ENCODE results near the gene ERCC6L. TPM values are rescaled to one million over a fixed set of nuclear protein-coding genes. Genes with fewer than 3 reads are reported as not detected.

The ERCC6L gene
- total and polyA plus RNA-seq, 10 of the 15 experiments (the other 5 are each of a cell fraction or from before 2014, with no cell fraction given), result 4.7 to 13.1 (median 7.7) TPM

DNA sequence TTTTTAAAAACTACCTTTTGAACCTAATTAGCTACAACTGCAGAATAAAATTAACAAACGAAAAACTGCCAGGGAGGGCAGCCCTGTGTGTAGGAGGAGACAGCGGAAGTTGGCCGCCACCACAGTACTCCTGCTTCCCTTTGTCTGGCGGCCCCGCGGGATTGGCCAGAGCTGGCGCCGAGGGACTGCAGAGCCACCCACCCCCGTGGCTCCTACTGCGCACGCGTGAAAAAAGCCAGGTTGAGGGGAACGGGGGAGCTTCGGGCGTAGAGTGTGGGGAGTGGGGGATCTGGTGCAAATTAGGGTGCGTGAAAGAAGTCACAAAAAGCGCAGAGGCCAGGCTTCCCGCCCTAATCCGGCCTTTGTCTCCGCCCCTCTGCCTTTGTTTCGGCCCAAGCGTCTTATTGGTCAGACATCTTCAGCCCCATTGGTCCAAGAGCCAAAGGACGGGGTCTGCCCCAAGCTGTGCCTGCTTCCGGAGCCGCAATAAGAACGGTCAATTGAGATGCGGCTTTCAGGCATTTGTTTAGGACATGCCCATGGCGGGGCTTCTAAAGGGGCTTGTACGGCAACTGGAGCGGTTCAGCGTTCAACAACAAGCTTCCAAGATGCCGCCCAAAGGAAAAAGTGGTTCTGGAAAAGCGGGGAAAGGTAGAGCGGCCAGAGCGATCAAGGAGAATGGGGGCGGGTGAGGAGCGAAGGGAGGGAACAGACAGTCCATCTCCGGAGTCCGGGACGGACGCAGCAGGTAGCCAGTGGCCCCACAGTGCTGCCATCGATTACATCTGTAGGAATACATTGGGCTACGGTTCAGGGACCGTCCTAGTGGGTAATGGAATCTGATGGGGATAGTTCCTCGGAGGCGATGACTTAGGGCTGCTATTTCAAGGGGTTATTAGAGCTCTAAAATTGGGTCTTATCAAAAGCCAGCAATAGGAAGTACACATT lies 57.4 kb downstream of the ERCC6L start, which contains the start of gene PIN4 (continued):
- TF ChIP-seq, protein P1, sequence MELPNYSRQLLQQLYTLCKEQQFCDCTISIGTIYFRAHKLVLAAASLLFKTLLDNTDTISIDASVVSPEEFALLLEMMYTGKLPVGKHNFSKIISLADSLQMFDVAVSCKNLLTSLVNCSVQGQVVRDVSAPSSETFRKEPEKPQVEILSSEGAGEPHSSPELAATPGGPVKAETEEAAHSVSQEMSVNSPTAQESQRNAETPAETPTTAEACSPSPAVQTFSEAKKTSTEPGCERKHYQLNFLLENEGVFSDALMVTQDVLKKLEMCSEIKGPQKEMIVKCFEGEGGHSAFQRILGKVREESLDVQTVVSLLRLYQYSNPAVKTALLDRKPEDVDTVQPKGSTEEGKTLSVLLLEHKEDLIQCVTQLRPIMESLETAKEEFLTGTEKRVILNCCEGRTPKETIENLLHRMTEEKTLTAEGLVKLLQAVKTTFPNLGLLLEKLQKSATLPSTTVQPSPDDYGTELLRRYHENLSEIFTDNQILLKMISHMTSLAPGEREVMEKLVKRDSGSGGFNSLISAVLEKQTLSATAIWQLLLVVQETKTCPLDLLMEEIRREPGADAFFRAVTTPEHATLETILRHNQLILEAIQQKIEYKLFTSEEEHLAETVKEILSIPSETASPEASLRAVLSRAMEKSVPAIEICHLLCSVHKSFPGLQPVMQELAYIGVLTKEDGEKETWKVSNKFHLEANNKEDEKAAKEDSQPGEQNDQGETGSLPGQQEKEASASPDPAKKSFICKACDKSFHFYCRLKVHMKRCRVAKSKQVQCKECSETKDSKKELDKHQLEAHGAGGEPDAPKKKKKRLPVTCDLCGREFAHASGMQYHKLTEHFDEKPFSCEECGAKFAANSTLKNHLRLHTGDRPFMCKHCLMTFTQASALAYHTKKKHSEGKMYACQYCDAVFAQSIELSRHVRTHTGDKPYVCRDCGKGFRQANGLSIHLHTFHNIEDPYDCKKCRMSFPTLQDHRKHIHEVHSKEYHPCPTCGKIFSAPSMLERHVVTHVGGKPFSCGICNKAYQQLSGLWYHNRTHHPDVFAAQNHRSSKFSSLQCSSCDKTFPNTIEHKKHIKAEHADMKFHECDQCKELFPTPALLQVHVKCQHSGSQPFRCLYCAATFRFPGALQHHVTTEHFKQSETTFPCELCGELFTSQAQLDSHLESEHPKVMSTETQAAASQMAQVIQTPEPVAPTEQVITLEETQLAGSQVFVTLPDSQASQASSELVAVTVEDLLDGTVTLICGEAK (IDR thresholded peaks at IDR 0.05; ENCODE audit: borderline replicate concordance), result peak; percentile 30; the same call in 1 of the 2 replicates
- TF ChIP-seq LARP7 (IDR thresholded peaks at IDR 0.05) (no peak), MYB (IDR thresholded peaks at IDR 0.05; ENCODE audit: borderline replicate concordance, low read depth, low read length) (peak; percentile 96), KAT2A (conservative IDR thresholded peaks at IDR 0.05; ENCODE audit: control insufficient read depth, low read depth, low read length) (no peak), POU2F2 (IDR thresholded peaks at IDR 0.05; ENCODE audit: borderline replicate concordance, low read depth, low read length) (no peak), NR2F1 (conservative IDR thresholded peaks at IDR 0.05) (0 out of 2 replicates have a peak, but pooled peaks have one; percentile 17), GABPA (IDR thresholded peaks at IDR 0.05; ENCODE audit: low read depth) (0 out of 2 replicates have a peak, but pooled peaks have one; percentile 45), SIX5 (IDR thresholded peaks at IDR 0.05; ENCODE audit: low read depth, low read length, severe bottlenecking) (peak; percentile 8), TCF3 (IDR thresholded peaks at IDR 0.05; ENCODE audit: borderline replicate concordance, insufficient read depth, low read depth, low read length) (no peak), DPF2 (IDR thresholded peaks at IDR 0.05) (peak; percentile 16; the same call in 1 of the 2 replicates), YY1 (IDR thresholded peaks at IDR 0.05; ENCODE audit: low read depth, low read length) (peak; percentile 81; the same call in 1 of the 2 replicates), PML (IDR thresholded peaks at IDR 0.05; ENCODE audit: low read length) (peak; percentile 45; the same call in 1 of the 2 replicates), EGR1 (IDR thresholded peaks at IDR 0.05; ENCODE audit: borderline replicate concordance in 1 of 2, low read depth in 2 of 2, low read length in 2 of 2) (peak in 1 of 2 experiments; percentile 23; a peak in 1 of 3 replicates), CREB1 (IDR thresholded peaks at IDR 0.05; ENCODE audit: low read depth) (peak; percentile 41; the same call in 1 of the 2 replicates), SPI1 (IDR thresholded peaks at IDR 0.05; ENCODE audit: borderline replicate concordance, insufficient read depth, low read depth, low read length) (peak; percentile 51; the same call in 1 of the 2 replicates), MEF2B (IDR thresholded peaks at IDR 0.05; ENCODE audit: partially characterized antibody, poor library complexity, severe bottlenecking) (peak; percentile 35), FOXK2 (IDR thresholded peaks at IDR 0.05) (peak; percentile 51; the same call in 1 of the 2 replicates), HCFC1 (IDR thresholded peaks at IDR 0.05; ENCODE audit: low read length) (peak; percentile 66), IKZF2 (IDR thresholded peaks at IDR 0.05) (peak in 1 of 2 experiments; percentile 43; a peak in 1 of 4 replicates), CREM (IDR thresholded peaks at IDR 0.05; ENCODE audit: low read depth) (no peak)
- TF ChIP-seq, protein P2, sequence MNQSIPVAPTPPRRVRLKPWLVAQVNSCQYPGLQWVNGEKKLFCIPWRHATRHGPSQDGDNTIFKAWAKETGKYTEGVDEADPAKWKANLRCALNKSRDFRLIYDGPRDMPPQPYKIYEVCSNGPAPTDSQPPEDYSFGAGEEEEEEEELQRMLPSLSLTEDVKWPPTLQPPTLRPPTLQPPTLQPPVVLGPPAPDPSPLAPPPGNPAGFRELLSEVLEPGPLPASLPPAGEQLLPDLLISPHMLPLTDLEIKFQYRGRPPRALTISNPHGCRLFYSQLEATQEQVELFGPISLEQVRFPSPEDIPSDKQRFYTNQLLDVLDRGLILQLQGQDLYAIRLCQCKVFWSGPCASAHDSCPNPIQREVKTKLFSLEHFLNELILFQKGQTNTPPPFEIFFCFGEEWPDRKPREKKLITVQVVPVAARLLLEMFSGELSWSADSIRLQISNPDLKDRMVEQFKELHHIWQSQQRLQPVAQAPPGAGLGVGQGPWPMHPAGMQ (IDR thresholded peaks at IDR 0.05; ENCODE audit: borderline replicate concordance), result peak; percentile 98
- TF ChIP-seq, protein P3, sequence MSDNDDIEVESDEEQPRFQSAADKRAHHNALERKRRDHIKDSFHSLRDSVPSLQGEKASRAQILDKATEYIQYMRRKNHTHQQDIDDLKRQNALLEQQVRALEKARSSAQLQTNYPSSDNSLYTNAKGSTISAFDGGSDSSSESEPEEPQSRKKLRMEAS (IDR thresholded peaks at IDR 0.05; ENCODE audit: low read depth, low read length), result peak; percentile 87
